ENCODE data around the gene CYB561A3. TPM values are rescaled to one million over a fixed set of nuclear protein-coding genes. Genes with fewer than 3 reads are reported as not detected.
A peak's percentile ranks its signal among the peaks of the same experiment; 100 is the strongest.
"Not testable (repeated sequence)": the region's sequence is repeated elsewhere in the genome, so short reads cannot be mapped to it uniquely, and the experiment has no call there.

CYB561A3 gene
- total and polyA plus RNA-seq, 3 experiments from 2014 or later = 53.0 to 62.1 (median 53.7) TPM

DNA sequence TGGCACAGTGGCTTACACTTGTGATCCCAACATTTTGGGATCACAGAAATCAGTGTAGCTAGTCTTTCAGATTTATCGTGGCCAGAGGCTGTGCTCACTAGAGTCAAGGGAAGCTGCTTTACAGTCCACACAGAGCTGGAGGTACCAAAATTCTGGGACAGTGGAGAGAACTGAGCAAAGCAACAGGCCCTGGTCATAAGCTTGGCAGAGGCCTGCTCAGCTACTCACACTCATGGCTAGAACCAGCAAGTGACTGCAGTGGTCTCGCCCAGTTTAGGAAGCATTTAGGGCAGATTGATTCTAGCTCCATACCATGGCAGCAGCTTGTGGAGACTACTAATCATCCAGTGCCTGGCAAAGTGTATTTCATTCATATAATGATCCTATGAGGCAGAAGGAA, 39.5 kb upstream of the CYB561A3 start:
- Mint-ChIP-seq H3K9me3 (no peaks in the 10 kb centered on the region), H3K4me3 (no peak overlapping the region), H3K4me1 (no peaks in the 10 kb centered on the region), H3K27ac (peak overlapping the region in 4 of 8 donors; percentile 2 to 67 (median 56)), H3K36me3 (peaks cover 0 to 64% (median 13%) of the 10 kb centered on the region in 3 donors), H3K27me3 (peaks cover 0 to 2% of the 10 kb centered on the region in 2 donors)
- no peak for DNase-seq
- H3K27me3 ChIP-seq (ENCODE audit: insufficient read depth, low read length, poor library complexity, severe bottlenecking) = no peaks in the 10 kb centered on the region
- H3K9me3 ChIP-seq (ENCODE audit: low read length) = no peaks in the 10 kb centered on the region
- no peak overlapping the region for H3K27ac ChIP-seq (ENCODE audit: low read depth, low read length)
- no peak overlapping the region for H3K4me3 ChIP-seq (ENCODE audit: low read length)
- POLR2A ChIA-PET = interaction anchor here (1.4 kb wide), 1 partner anchor 9 kb away, joined by 3 read pairs; the partner anchor contains the start of gene TMEM216
- H3K4me1 ChIP-seq (ENCODE audit: insufficient read depth, low read length) = no peaks in the 10 kb centered on the region
- CTCF ChIA-PET = interaction anchor here (0.7 to 3.1 kb wide), 4 partner anchors 8 to 65 kb away, joined by 3 to 21 read pairs (median 8); partner anchors contain the start of gene TMEM216
- H3K36me3 ChIP-seq (ENCODE audit: insufficient read depth, low read length) = peaks cover 34% of the 10 kb centered on the region

DNA sequence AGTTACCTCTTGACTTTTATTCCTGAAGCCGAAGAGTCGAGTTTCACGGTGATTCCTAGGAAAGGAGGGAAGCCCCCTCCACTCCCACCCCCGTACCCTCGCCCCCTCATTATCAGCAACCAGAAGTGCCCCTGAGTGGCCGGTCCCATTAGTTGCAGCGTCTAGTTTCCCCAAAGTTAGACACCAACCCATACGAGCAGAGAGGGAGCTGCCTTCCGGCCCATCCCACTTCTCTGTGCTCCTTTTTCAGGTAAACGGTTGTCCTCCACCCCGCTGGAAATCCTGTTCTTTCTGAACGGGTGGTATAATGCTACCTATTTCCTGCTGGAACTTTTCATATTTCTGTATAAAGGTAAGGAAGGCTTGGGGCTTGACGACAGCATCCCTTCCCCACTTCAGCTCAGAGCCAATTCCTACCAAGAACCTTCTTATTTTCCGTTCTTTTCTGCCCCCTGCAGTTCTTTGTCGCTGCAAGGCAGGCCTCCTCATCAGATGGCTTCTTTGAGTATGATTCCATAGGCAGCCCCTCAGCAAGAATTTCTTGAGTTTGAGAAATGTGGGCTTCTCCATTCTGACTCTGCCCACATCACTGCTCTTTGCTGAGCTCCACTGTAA, 31.4 kb upstream of the CYB561A3 start:
- ChIA-PET POLR2A (interaction anchor here (1.0 to 3.4 kb wide), 5 partner anchors 9 to 59 kb away, joined by 3 to 23 read pairs (median 13); partner anchors contain the start of genes CPSF7, CYB561A3, DDB1 and SDHAF2), CTCF (interaction anchor here (0.8 to 5.6 kb wide), 12 partner anchors 8 to 562 kb away, joined by 3 to 46 read pairs (median 4); partner anchors contain the start of genes CPSF7, CYB561A3, SDHAF2 and TMEM138)
- H3K9me3 ChIP-seq (ENCODE audit: low read length) = no peaks in the 10 kb centered on the region
- no peaks in the 10 kb centered on the region for H3K27me3 ChIP-seq (ENCODE audit: insufficient read depth, low read length, poor library complexity, severe bottlenecking)
- H3K27ac ChIP-seq (ENCODE audit: low read depth, low read length) = peak overlapping the region; percentile 67
- H3K4me3 Mint-ChIP-seq = peak overlapping the region; percentile 91 to 97 (median 95)
- H3K4me1 ChIP-seq (ENCODE audit: insufficient read depth, low read length) = peaks cover 21% of the 10 kb centered on the region
- no peaks in the 10 kb centered on the region for H3K9me3 Mint-ChIP-seq
- H3K27ac Mint-ChIP-seq = peak overlapping the region; percentile 92 to 100 (median 98)
- peak in 1 of 5 donors; percentile 41 for DNase-seq
- peaks cover 4% of the 10 kb centered on the region for H3K36me3 ChIP-seq (ENCODE audit: insufficient read depth, low read length)
- H3K27me3 Mint-ChIP-seq = no peaks in the 10 kb centered on the region
- H3K4me3 ChIP-seq (ENCODE audit: low read length) = peak overlapping the region; percentile 76
- H3K36me3 Mint-ChIP-seq = peaks cover 4 to 39% (median 5%) of the 10 kb centered on the region in 3 donors
- peaks cover 19 to 30% (median 23%) of the 10 kb centered on the region in 3 donors for H3K4me1 Mint-ChIP-seq

DNA sequence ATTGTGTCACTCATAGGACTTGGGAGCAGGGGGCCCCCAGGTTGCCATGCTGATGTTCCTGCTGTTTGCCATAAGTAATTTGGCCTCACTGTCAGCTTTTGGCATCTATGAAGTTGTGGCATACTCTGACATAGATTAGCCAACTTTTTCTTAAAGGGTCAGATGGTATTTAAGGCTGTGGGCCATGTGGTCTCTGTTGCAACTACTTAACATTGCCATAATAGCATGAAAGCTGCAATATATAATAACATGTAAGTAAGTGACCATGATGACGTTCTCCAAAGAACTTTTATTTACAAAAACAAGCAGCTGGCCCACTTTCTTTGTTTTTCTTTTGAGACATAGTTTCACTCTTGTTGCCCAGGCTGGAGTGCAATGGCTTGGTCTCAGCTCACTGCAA, 28.5 kb upstream of the CYB561A3 start:
- no peaks in the 10 kb centered on the region for H3K9me3 Mint-ChIP-seq
- H3K9me3 ChIP-seq (ENCODE audit: low read length) = no peaks in the 10 kb centered on the region
- H3K27ac ChIP-seq (ENCODE audit: low read depth, low read length) = no peak overlapping the region
- peak overlapping the region in 5 of 8 donors; percentile 19 to 58 (median 52) for H3K27ac Mint-ChIP-seq
- DNase-seq = no peak
- H3K27me3 Mint-ChIP-seq = no peaks in the 10 kb centered on the region
- no peaks in the 10 kb centered on the region for H3K27me3 ChIP-seq (ENCODE audit: insufficient read depth, low read length, poor library complexity, severe bottlenecking)
- no peak overlapping the region for H3K4me3 ChIP-seq (ENCODE audit: low read length)
- peaks cover 27% of the 10 kb centered on the region for H3K4me1 ChIP-seq (ENCODE audit: insufficient read depth, low read length)
- peak overlapping the region in 2 of 7 donors; percentile 41 to 46 for H3K4me3 Mint-ChIP-seq
- H3K4me1 Mint-ChIP-seq = peaks cover 27 to 32% (median 30%) of the 10 kb centered on the region in 3 donors
- ChIA-PET POLR2A (no interaction called here), CTCF (interaction anchor here (5.6 kb wide), 1 partner anchor 53 kb away, joined by 46 read pairs; no protein-coding TSS in a partner anchor)
- H3K36me3 ChIP-seq (ENCODE audit: insufficient read depth, low read length) = peaks cover 2% of the 10 kb centered on the region
- peaks cover 0 to 20% (median 3%) of the 10 kb centered on the region in 3 donors for H3K36me3 Mint-ChIP-seq

DNA sequence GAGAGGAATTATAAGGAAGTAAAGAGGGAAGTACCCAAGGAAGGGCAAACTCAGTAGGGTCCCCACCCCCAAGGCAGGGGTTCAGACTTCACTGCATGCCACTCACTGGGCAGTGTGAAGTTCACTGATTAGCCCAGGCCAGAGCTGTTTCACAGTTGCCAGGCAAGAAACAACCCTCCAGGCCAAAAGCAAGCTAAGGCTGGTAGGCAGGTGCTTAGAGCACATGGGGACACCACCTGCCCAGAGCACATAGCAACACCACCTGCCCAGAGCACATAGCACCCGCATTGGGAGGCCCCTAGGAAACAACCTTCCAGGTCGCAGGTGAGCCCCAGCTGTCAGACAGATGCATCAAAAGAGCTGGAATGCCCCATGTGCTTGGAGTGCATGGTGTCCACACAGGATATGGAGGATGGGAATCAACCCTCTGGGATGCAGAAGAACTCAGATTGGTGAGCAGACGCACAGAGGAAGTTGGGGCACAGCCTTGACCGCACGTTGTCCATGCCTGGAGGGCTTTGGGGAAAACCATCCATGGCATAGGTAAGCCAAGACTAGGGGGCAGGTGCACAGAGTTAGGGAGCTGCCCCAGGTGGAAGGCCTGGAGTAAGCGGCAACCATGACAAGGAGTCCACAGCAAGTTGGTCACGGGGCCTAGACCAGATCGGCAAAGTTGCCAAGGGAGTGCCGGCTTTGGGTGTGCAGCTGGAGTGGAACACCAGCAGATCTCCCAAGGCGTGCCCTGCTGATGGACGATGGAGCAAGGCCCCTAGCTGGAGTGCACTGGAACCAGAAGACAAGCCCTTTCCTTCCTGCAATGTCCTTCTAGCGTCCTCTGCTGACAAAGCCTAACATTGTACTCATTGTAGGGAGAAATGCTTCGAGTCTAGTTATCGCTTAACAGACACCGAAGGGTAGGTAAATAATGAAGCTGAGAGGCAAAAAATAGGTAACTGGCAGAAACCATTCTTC, 22.9 kb upstream of the CYB561A3 start:
- Mint-ChIP-seq H3K36me3 (no peaks in the 10 kb centered on the region), H3K4me3 (peak overlapping the region in 1 of 7 donors; percentile 44), H3K4me1 (peaks cover 6 to 8% (median 7%) of the 10 kb centered on the region in 3 donors), H3K9me3 (no peaks in the 10 kb centered on the region), H3K27me3 (no peaks in the 10 kb centered on the region), H3K27ac (no peak overlapping the region)
- ChIA-PET POLR2A (interaction anchor here (1.5 to 3.3 kb wide), 3 partner anchors 23 to 51 kb away, joined by 7 to 16 read pairs (median 8); partner anchors contain the start of genes CYB561A3, TKFC and TMEM138), CTCF (interaction anchor here (1.0 to 9.2 kb wide), 19 partner anchors 9 to 130 kb away, joined by 3 to 159 read pairs (median 10); partner anchors contain the start of genes CPSF7, CYB561A3, DDB1 and SDHAF2)
- Histone ChIP-seq H3K27ac (ENCODE audit: low read depth, low read length) (no peak overlapping the region), H3K4me1 (ENCODE audit: insufficient read depth, low read length) (peaks cover 6% of the 10 kb centered on the region), H3K4me3 (ENCODE audit: low read length) (no peak overlapping the region), H3K27me3 (ENCODE audit: insufficient read depth, low read length, poor library complexity, severe bottlenecking) (no peaks in the 10 kb centered on the region), H3K36me3 (ENCODE audit: insufficient read depth, low read length) (no peaks in the 10 kb centered on the region), H3K9me3 (ENCODE audit: low read length) (no peaks in the 10 kb centered on the region)
- no peak for DNase-seq

DNA sequence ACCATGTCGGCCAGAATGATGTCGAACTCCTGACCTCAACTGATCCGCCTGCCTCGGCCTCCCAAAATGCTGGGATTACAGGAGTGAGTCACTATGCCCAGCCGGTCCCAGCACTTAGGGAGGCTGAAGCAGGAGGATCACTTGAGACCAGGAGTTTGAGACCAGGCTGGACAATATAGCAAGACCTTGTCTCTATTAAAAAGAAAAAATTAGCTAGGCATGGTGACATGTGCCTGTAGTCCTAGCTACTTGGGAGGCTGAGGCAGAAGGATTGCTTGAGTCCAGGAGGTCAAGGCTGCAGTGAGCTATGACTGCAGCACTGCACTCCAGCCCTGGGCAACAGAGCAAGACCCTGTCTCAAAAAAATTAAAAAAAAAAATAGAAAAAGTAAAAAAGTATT, 22.2 kb upstream of the CYB561A3 start:
- H3K36me3 ChIP-seq (ENCODE audit: insufficient read depth, low read length); DNase-seq; H3K27ac ChIP-seq (ENCODE audit: low read depth, low read length); H3K4me3 Mint-ChIP-seq; H3K27ac Mint-ChIP-seq; H3K27me3 ChIP-seq (ENCODE audit: insufficient read depth, low read length, poor library complexity, severe bottlenecking); H3K4me1 ChIP-seq (ENCODE audit: insufficient read depth, low read length); H3K27me3 Mint-ChIP-seq; H3K9me3 Mint-ChIP-seq; H3K36me3 Mint-ChIP-seq; H3K4me1 Mint-ChIP-seq; H3K9me3 ChIP-seq (ENCODE audit: low read length); H3K4me3 ChIP-seq (ENCODE audit: low read length): not testable (repeated sequence)
- ChIA-PET POLR2A (interaction anchor here (0.6 to 3.3 kb wide), 2 partner anchors 15 to 48 kb away, joined by 3 to 16 read pairs; no protein-coding TSS in a partner anchor), CTCF (interaction anchor here (2.6 to 9.2 kb wide), 8 partner anchors 11 to 53 kb away, joined by 12 to 159 read pairs (median 20); partner anchors contain the start of genes CYB561A3, DDB1, TKFC and TMEM138)

DNA sequence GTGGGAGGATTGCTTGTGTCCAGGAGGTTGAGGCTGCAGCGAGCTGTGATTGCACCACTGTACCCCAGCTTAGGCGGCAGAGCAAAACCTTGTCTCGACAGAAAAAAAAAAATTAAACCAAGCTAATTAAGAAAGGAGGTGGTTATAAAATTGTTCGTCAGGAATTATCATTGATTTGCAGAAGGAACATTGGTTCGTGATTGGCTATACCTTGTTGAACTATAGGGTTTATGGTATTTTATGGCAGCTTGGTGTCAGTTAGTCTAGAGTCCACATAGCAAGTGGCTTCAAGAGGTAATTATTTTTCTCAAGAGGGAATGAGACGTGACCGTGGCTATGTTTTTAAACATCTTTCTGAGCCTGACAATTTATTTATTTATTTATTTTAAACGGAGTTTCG, 19.2 kb upstream of the CYB561A3 start:
- H3K4me3 Mint-ChIP-seq = no peak overlapping the region
- H3K4me1 ChIP-seq (ENCODE audit: insufficient read depth, low read length) = peaks cover 6% of the 10 kb centered on the region
- H3K9me3 Mint-ChIP-seq = no peaks in the 10 kb centered on the region
- H3K4me3 ChIP-seq (ENCODE audit: low read length) = no peak overlapping the region
- H3K27me3 ChIP-seq (ENCODE audit: insufficient read depth, low read length, poor library complexity, severe bottlenecking) = no peaks in the 10 kb centered on the region
- H3K27ac ChIP-seq (ENCODE audit: low read depth, low read length) = no peak overlapping the region
- CTCF ChIA-PET = interaction anchor here (9.2 kb wide), 1 partner anchor 43 kb away, joined by 159 read pairs; no protein-coding TSS in a partner anchor
- POLR2A ChIA-PET = no interaction called here
- no peak for DNase-seq
- peaks cover 0 to 14% (median 3%) of the 10 kb centered on the region in 3 donors for H3K36me3 Mint-ChIP-seq
- peaks cover 6 to 8% (median 7%) of the 10 kb centered on the region in 3 donors for H3K4me1 Mint-ChIP-seq
- H3K27me3 Mint-ChIP-seq = no peaks in the 10 kb centered on the region
- no peaks in the 10 kb centered on the region for H3K36me3 ChIP-seq (ENCODE audit: insufficient read depth, low read length)
- peak overlapping the region in 1 of 8 donors; percentile 60 for H3K27ac Mint-ChIP-seq
- no peaks in the 10 kb centered on the region for H3K9me3 ChIP-seq (ENCODE audit: low read length)

DNA sequence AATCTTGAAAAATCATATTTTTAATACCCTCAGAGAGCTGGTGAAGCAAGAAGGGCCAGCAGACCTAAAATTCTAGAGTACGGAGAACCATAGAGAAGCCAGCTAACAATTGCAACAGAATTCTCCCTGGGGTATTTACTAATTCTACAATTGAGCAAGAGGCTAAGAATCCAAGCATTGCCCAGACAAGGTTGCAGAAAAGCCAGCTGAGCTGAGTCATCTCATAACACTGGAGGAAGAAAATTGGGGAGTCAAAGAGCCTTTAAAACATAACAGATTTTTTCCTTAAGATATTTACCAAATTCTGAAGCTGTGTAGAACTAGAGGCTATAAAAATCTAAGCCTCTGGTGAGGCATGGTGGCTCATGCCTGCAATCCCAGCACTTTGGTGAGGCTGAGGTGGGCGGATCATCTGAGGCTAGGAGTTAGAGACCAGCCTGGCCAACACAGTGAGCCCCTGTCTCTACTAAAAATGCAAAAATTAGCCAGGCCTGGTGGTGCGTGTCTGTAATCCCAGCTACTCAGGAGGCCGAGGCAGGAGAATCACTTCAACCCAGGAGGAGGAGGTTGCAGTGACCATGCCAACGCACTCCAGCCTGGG, 17.1 kb upstream of the CYB561A3 start:
- Mint-ChIP-seq H3K27ac (peak overlapping the region in 1 of 8 donors; percentile 66), H3K9me3 (no peaks in the 10 kb centered on the region), H3K4me3 (no peak overlapping the region), H3K4me1 (no peaks in the 10 kb centered on the region), H3K27me3 (no peaks in the 10 kb centered on the region), H3K36me3 (peaks cover 0 to 23% (median 3%) of the 10 kb centered on the region in 3 donors)
- no peak for DNase-seq
- no peaks in the 10 kb centered on the region for H3K9me3 ChIP-seq (ENCODE audit: low read length)
- no peak overlapping the region for H3K4me3 ChIP-seq (ENCODE audit: low read length)
- no peaks in the 10 kb centered on the region for H3K27me3 ChIP-seq (ENCODE audit: insufficient read depth, low read length, poor library complexity, severe bottlenecking)
- POLR2A ChIA-PET = no interaction called here
- H3K36me3 ChIP-seq (ENCODE audit: insufficient read depth, low read length) = no peaks in the 10 kb centered on the region
- CTCF ChIA-PET = interaction anchor here (0.8 kb wide), 1 partner anchor 249 kb away, joined by 3 read pairs; no protein-coding TSS in a partner anchor
- no peak overlapping the region for H3K27ac ChIP-seq (ENCODE audit: low read depth, low read length)
- H3K4me1 ChIP-seq (ENCODE audit: insufficient read depth, low read length) = no peaks in the 10 kb centered on the region
